Tibial nerve (tissue), 4 donors: ENCODE results near the gene PARP2. TPM values are rescaled to one million over a fixed set of nuclear protein-coding genes. Genes with fewer than 3 reads are reported as not detected.
"Not testable (repeated sequence)": the region's sequence is repeated elsewhere in the genome, so short reads cannot be mapped to it uniquely, and the experiment has no call there.

Experiments used
- DNase-seq, 2 donors: peaks; one replicate each; pipeline ENCODE4 v3.0.0-alpha.2; 2019; ENCODE audit warnings: low spot score in 2 of 2
- H3K27ac ChIP-seq, 4 donors: fragments of 200-600 bp; sonication (generic) in 3 of 4; one replicate each; pipeline ENCODE4 v1.5.1; 2017 to 2019; ENCODE audit warnings: mild to moderate bottlenecking in 1 of 4
- H3K27me3 ChIP-seq, 2 donors: fragments of 200-600 bp; sonication (generic) in 1 of 2; one replicate each; pipeline versions ENCODE4 v1.5.1 to v1.6.0; 2017 to 2019
- H3K36me3 ChIP-seq, 3 donors: fragments of 200-600 bp; sonication (generic); one replicate each; pipeline ENCODE4 v1.5.1; 2018 to 2019
- H3K4me1 ChIP-seq, 4 donors: fragments of 200-600 bp; sonication (generic) in 3 of 4; one replicate each; pipeline ENCODE4 v1.5.1; 2017 to 2019
- H3K4me3 ChIP-seq, 4 donors: fragments of 200-600 bp; sonication (generic) in 3 of 4; one replicate each; pipeline ENCODE4 v1.5.1; 2017 to 2019; ENCODE audit warnings: mild to moderate bottlenecking in 1 of 4, moderate library complexity in 1 of 4
- H3K9me3 ChIP-seq, 4 donors: fragments of 200-600 bp; sonication (generic) in 3 of 4; one replicate each; pipeline ENCODE4 v1.5.1; 2017 to 2019
- EP300 ChIP-seq, 2 donors: sonication (generic); formaldehyde crosslinking; IDR thresholded peaks; one replicate each; pipeline ENCODE4 v1.6.1; 2017; ENCODE audit warnings: antibody characterized with exemption in 2 of 2, mild to moderate bottlenecking in 1 of 2
- POLR2A ChIP-seq, 2 donors: fragments of 450-650 bp; IDR thresholded peaks; one replicate each; pipeline ENCODE4 v1.6.1; 2017; ENCODE audit warnings: antibody characterized with exemption in 2 of 2, mild to moderate bottlenecking in 2 of 2, moderate library complexity in 2 of 2
- WGBS, 2 donors: methylation state at CpG; one replicate each; pipeline ENCODE4 v1.1.5; 2018; 5-methylcytosine and 5-hydroxymethylcytosine counted together
- total RNA-seq, 4 donors: library from RNA; depleted of rRNA; stranded (reverse); fragments of >200 nt; gene quantifications; one replicate each; pipeline ENCODE4 v1.1.0, GENCODE V29; 2016
- TF ChIP-seq, protein P1 (sequence below), 5 experiments: fragments of 200-600 bp in 3 of 5; fragments of 450-650 bp in 2 of 5; sonication (generic) in 3 of 5; IDR thresholded peaks; one replicate each; pipeline ENCODE4 v1.5.1; 2016 to 2019; ENCODE audit warnings: antibody characterized with exemption in 5 of 5, mild to moderate bottlenecking in 3 of 5, moderate library complexity in 2 of 5

PARP2 gene
- total RNA-seq, 4 donors from 2014 or later: 12.2 to 17.7 (median 15.6) TPM

DNA sequence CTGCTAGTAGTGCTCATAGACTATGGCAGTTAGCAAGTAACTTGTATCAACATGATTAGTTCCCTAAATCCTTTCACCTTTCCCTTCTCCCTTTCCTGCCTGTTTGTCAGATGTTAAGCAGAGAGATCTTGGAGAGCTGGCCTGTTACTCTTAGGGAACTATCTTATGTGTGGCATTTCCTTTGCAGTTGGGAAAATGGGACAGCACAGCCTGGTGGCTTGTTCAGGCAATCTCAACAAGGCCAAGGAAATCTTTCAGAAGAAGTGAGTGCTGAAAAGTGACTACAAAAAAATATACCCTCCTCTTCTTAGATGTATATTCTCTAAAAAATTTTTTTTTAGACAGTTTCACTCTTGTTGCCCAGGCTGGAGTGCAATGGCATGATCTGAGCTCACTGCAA lies 7.4 kb downstream of the PARP2 start:
- DNase-seq: no peak
- H3K36me3 ChIP-seq: peaks cover 0 to 99% (median 0%) of the 10 kb centered on the region in 3 donors

DNA sequence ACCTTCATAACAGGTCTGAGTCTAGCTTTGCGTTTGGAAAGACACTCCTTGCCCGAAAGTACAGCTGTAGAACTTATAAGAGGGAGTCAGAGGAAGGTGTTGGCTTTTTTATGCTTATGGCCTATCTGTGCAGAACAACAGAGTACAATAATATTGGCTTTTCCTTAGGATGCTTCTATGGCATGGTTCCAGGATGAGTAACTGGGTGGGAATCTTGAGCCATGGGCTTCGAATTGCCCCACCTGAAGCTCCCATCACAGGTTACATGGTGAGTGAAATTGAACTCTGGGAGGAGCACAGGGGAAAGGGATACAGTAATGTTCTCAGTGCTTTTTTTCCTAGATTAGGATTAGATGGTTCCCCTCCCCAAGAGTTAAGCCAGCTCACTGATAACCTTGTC lies 13.0 kb downstream of the PARP2 start:
- Histone ChIP-seq H3K9me3 (no peaks in the 10 kb centered on the region), H3K4me1 (no peaks in the 10 kb centered on the region), H3K4me3 (no peak overlapping the region), H3K36me3 (peaks cover 0 to 92% (median 0%) of the 10 kb centered on the region in 3 donors), H3K27me3 (no peaks in the 10 kb centered on the region), H3K27ac (no peak overlapping the region)
- no peak for DNase-seq
- WGBS, 2 donors: 88 to 93% methylated on average over 3 of the region's 3 CpGs
- TF ChIP-seq, protein P1, sequence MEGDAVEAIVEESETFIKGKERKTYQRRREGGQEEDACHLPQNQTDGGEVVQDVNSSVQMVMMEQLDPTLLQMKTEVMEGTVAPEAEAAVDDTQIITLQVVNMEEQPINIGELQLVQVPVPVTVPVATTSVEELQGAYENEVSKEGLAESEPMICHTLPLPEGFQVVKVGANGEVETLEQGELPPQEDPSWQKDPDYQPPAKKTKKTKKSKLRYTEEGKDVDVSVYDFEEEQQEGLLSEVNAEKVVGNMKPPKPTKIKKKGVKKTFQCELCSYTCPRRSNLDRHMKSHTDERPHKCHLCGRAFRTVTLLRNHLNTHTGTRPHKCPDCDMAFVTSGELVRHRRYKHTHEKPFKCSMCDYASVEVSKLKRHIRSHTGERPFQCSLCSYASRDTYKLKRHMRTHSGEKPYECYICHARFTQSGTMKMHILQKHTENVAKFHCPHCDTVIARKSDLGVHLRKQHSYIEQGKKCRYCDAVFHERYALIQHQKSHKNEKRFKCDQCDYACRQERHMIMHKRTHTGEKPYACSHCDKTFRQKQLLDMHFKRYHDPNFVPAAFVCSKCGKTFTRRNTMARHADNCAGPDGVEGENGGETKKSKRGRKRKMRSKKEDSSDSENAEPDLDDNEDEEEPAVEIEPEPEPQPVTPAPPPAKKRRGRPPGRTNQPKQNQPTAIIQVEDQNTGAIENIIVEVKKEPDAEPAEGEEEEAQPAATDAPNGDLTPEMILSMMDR (IDR thresholded peaks at IDR 0.05): no peak
- no peak for TF ChIP-seq POLR2A (IDR thresholded peaks at IDR 0.05)
- TF ChIP-seq EP300 (IDR thresholded peaks at IDR 0.05): no peak

More for the DNA sequence above, 7.4 kb downstream of the PARP2 start:
- Histone ChIP-seq H3K4me3 (no peak overlapping the region), H3K9me3 (no peaks in the 10 kb centered on the region), H3K4me1 (no peaks in the 10 kb centered on the region), H3K27me3 (no peaks in the 10 kb centered on the region), H3K27ac (no peak overlapping the region)
- TF ChIP-seq POLR2A (IDR thresholded peaks at IDR 0.05): no peak
- TF ChIP-seq EP300 (IDR thresholded peaks at IDR 0.05): no peak
- TF ChIP-seq, protein P1 (IDR thresholded peaks at IDR 0.05): no peak

DNA sequence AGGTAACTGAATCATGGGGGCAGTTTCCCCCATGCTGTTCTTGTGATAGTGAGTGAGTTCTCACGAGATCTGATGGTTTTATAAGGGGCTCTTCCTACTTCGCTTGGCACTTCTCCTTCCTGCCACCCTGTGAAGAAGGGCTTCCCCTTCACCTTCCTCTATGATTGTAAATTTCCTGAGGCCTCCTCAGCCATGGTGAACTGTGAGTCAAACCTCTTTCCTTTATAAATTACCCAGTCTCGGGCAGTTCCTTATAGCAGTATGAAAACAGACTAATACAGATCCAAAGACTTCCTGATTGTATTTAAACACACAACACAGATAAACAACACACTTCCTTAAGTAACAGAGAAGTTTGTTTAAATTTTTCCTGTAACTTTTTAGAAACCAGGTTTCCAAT lies 15.0 kb downstream of the PARP2 start:
- not testable (repeated sequence) for H3K4me1 ChIP-seq, H3K27me3 ChIP-seq, H3K27ac ChIP-seq, H3K4me3 ChIP-seq, H3K9me3 ChIP-seq, DNase-seq
- 80 to 81% methylated on average over 3 of the region's 3 CpGs for WGBS, 2 donors
- H3K36me3 ChIP-seq: peaks cover 0 to 89% (median 0%) of the 10 kb centered on the region in 3 donors

DNA sequence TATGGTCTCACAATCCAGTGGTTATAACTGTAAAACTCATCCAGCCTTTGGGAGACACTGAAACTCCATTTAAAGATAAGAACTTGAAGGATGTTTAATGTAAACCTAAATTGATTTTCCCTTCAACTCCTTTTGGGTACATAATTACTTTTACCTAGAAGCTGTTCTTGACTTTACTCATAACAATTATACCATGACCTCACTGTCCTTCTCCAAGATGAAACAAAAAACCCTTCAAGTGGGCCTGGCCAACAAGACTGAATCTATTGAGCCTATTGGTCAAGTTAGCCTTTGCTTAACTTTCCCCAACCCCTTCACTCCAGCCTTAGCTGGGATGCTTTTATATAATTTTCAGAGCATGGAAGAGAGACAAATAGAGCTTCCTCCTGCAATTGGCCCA lies 22.5 kb downstream of the PARP2 start:
- H3K4me1 ChIP-seq: no peaks in the 10 kb centered on the region
- TF ChIP-seq, protein P1 (IDR thresholded peaks at IDR 0.05): no peak
- TF ChIP-seq POLR2A (IDR thresholded peaks at IDR 0.05) (no peak), EP300 (IDR thresholded peaks at IDR 0.05) (no peak)
- H3K27me3 ChIP-seq: no peaks in the 10 kb centered on the region
- peaks cover 4 to 93% (median 34%) of the 10 kb centered on the region in 3 donors for H3K36me3 ChIP-seq
- H3K9me3 ChIP-seq: no peaks in the 10 kb centered on the region
- DNase-seq: no peak
- no peak overlapping the region for H3K4me3 ChIP-seq
- H3K27ac ChIP-seq: no peak overlapping the region

DNA sequence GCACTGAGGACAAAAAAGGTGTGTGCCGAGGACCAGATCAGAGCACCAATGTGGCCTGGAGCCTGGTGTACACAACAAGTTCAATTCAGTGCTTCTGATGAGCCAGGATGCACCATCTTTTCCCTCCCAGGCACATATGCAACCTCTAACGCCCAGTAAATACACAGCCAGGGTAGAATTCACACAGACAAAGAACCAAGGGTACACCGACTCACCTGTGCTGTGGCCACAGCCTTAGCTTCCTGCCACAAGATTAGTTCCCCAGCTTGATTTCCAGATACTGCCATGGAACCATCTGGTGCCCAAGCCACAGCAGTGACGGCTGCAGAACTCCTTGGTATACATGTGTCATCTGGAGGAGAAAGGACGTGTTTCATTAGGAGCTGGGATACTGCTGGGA lies 29.4 kb downstream of the PARP2 start:
- Histone ChIP-seq H3K27me3 (no peaks in the 10 kb centered on the region), H3K4me3 (no peak overlapping the region), H3K4me1 (no peaks in the 10 kb centered on the region), H3K36me3 (peaks cover 6 to 100% (median 66%) of the 10 kb centered on the region in 3 donors), H3K9me3 (no peaks in the 10 kb centered on the region), H3K27ac (no peak overlapping the region)
- 82 to 96% methylated on average over 5 of the region's 5 CpGs for WGBS, 2 donors
- no peak for TF ChIP-seq EP300 (IDR thresholded peaks at IDR 0.05)
- TF ChIP-seq, protein P1 (IDR thresholded peaks at IDR 0.05): no peak
- no peak for TF ChIP-seq POLR2A (IDR thresholded peaks at IDR 0.05)
- no peak for DNase-seq

DNA sequence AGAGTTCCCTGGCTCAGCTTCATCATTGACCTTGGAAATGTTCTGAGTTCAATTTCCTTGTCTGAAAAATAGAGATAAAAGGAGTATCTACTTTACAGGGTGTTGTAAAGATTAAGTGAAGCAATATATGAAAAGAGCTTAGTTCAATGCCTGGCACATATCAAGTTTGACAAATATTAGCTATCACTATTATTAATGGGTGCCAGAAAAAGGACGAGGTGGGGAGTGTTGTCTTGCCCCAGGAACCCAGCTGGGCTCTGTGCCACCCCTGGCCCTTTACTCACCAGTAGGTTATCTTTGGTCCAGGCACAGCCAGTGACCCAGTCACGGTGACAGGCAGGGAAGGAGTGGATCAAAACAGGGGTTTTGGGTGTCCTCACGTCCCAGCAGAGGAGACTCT lies 32.0 kb downstream of the PARP2 start:
- DNase-seq: no peak
- Histone ChIP-seq H3K36me3 (peaks cover 2 to 100% (median 61%) of the 10 kb centered on the region in 3 donors), H3K4me3 (no peak overlapping the region), H3K27ac (peak overlapping the region in 1 of 4 donors; percentile 60), H3K27me3 (no peaks in the 10 kb centered on the region), H3K9me3 (no peaks in the 10 kb centered on the region), H3K4me1 (no peaks in the 10 kb centered on the region)
- WGBS, 2 donors: 78 to 85% methylated on average over 3 of the region's 3 CpGs
- TF ChIP-seq POLR2A (IDR thresholded peaks at IDR 0.05): no peak
